HepG2 (cell line): ENCODE measurements around the gene CIB2. TPM values are rescaled to one million over a fixed set of nuclear protein-coding genes. Genes with fewer than 3 reads are reported as not detected.

Experiments used
- ARID5B ChIP-seq: IDR thresholded peaks from 2 replicates; pipeline ENCODE4 v1.4.0; 2020; ENCODE audit warnings: mild to moderate bottlenecking, missing genetic modification reagents
- CHD2 ChIP-seq: IDR thresholded peaks from 2 replicates; pipeline ENCODE4 v1.6.1; 2011; ENCODE audit warnings: low read depth, low read length, improper control_type of control experiment
- DRAP1 ChIP-seq: IDR thresholded peaks from 2 replicates; pipeline ENCODE4 v1.6.1; 2016; ENCODE audit warnings: missing genetic modification reagents, missing compliant biosample characterization
- ETV5 ChIP-seq: IDR thresholded peaks from 2 replicates; pipeline ENCODE4 v1.6.1; 2018; ENCODE audit warnings: missing biosample characterization, missing genetic modification reagents, inconsistent platforms, borderline replicate concordance
- HNRNPH1 ChIP-seq: fragments of 200-400 bp; formaldehyde crosslinking; optimal IDR thresholded peaks from 2 replicates; pipeline ENCODE3; 2017; ENCODE audit warnings: mild to moderate bottlenecking, low read depth, low read length
- HOXA9 ChIP-seq: sonication (generic); formaldehyde crosslinking; IDR thresholded peaks from 2 replicates; pipeline ENCODE4 v1.8.1; 2022; ENCODE audit warnings: missing genetic modification reagents, mild to moderate bottlenecking, moderate library complexity, borderline replicate concordance
- KLF11 ChIP-seq: IDR thresholded peaks from 2 replicates; pipeline ENCODE4 v1.6.1; 2016; ENCODE audit warnings: missing compliant biosample characterization
- MATR3 ChIP-seq: sonication (generic); formaldehyde crosslinking; IDR thresholded peaks from 2 replicates; pipeline ENCODE4 v1.4.0; 2020; ENCODE audit warnings: missing genetic modification reagents
- MEIS1 ChIP-seq: sonication (generic); formaldehyde crosslinking; IDR thresholded peaks from 2 replicates; pipeline ENCODE4 v1.9.0; 2021; ENCODE audit warnings: mild to moderate bottlenecking, missing genetic modification reagents, moderate library complexity, borderline replicate concordance
- MIER3 ChIP-seq: IDR thresholded peaks from 2 replicates; pipeline ENCODE4 v1.6.1; 2016; ENCODE audit warnings: missing compliant biosample characterization, borderline replicate concordance
- NR1H2 ChIP-seq: sonication (generic); formaldehyde crosslinking; IDR thresholded peaks from 2 replicates; pipeline ENCODE4 v1.8.1; 2022; ENCODE audit warnings: low read depth, missing genetic modification reagents, borderline replicate concordance
- RNF219 ChIP-seq: sonication (generic); formaldehyde crosslinking; IDR thresholded peaks from 2 replicates; pipeline ENCODE4 v1.5.0; 2020; ENCODE audit warnings: mild to moderate bottlenecking, missing genetic modification reagents
- RXRA ChIP-seq: sonication (generic); formaldehyde crosslinking; IDR thresholded peaks from 2 replicates; pipeline ENCODE4 v1.5.1; 2020; ENCODE audit warnings: missing genetic modification reagents
- SUZ12 ChIP-seq: fragments of 150-350 bp; IDR thresholded peaks from 2 replicates; pipeline ENCODE4 v1.6.1; 2014; ENCODE audit warnings: low read depth, low read length
- ZBTB1 ChIP-seq: sonication (generic); formaldehyde crosslinking; IDR thresholded peaks from 2 replicates; pipeline ENCODE4 v1.4.0; 2020; ENCODE audit warnings: missing genetic modification reagents, borderline replicate concordance
- ZNF101 ChIP-seq: sonication (generic); formaldehyde crosslinking; IDR thresholded peaks from 2 replicates; pipeline ENCODE4 v1.4.0; 2020; ENCODE audit warnings: mild to moderate bottlenecking, low read depth, missing genetic modification reagents, borderline replicate concordance
- ZNF30 ChIP-seq: sonication (generic); formaldehyde crosslinking; IDR thresholded peaks from 2 replicates; pipeline ENCODE4 v1.5.0; 2020; ENCODE audit warnings: mild to moderate bottlenecking, missing genetic modification reagents
- ZNF513 ChIP-seq: sonication (generic); formaldehyde crosslinking; conservative IDR thresholded peaks from 2 replicates; pipeline ENCODE4 v1.5.0; 2020; ENCODE audit warnings: missing genetic modification reagents
- ZNF567 ChIP-seq: sonication (generic); formaldehyde crosslinking; IDR thresholded peaks from 2 replicates; pipeline ENCODE4 v1.8.1; 2023; ENCODE audit warnings: mild to moderate bottlenecking, missing genetic modification reagents, borderline replicate concordance
- ZNF589 ChIP-seq: sonication (generic); formaldehyde crosslinking; conservative IDR thresholded peaks from 2 replicates; pipeline ENCODE4 v1.8.0; 2022; ENCODE audit warnings: mild to moderate bottlenecking, moderate library complexity, missing genetic modification reagents
- ZNF784 ChIP-seq: sonication (generic); formaldehyde crosslinking; IDR thresholded peaks from 2 replicates; pipeline ENCODE4 v1.5.1; 2020; ENCODE audit warnings: missing genetic modification reagents, mild to moderate bottlenecking, borderline replicate concordance
- polyA plus RNA-seq, 8 experiments: library from polyadenylated mRNA; depleted of rRNA in 3 of 8; stranded (reverse) in 7 of 8; unstranded in 1 of 8; fragments of >200 nt; fragmentation: Illumina TruSeq in 4 of 8; extraction: Trizol in 4 of 8; gene quantifications; 2 replicates each; pipeline versions ENCODE4 v1.2.1 to v1.2.3, GENCODE V29; 2011 to 2016; ENCODE audit warnings: low read depth in 4 of 8, missing spikeins in 1 of 8, mixed read lengths in 1 of 8; ENCODE audit not compliant: insufficient read depth in 1 of 8
- total RNA-seq, 5 experiments: library from RNA; depleted of rRNA; stranded (reverse); fragments of >200 nt; fragmentation: Illumina TruSeq; extraction: Trizol; gene quantifications; 2 replicates each; pipeline ENCODE4 v1.2.3, GENCODE V29; 2016; ENCODE audit warnings: low read depth in 1 of 5

CIB2 gene
- total and polyA plus RNA-seq, 2 of the 13 experiments (the other 11 are each of a cell fraction or from before 2014, with no cell fraction given): 1.4 to 1.5 TPM

- TF ChIP-seq ZNF784: no peak
- peak; percentile 45; the same call in 1 of the 2 replicates for TF ChIP-seq ARID5B (CRISPR knock-in tag)
- no peak for TF ChIP-seq NR1H2
- TF ChIP-seq KLF11 (CRISPR knock-in tag): no peak
- no peak for TF ChIP-seq MEIS1 (CRISPR knock-in tag)
- TF ChIP-seq RNF219: no peak
- TF ChIP-seq CHD2: no peak
- no peak for TF ChIP-seq MIER3 (CRISPR knock-in tag)
- no peak for TF ChIP-seq HNRNPH1
- no peak for TF ChIP-seq ZNF589 (CRISPR knock-in tag)
- TF ChIP-seq SUZ12: no peak
- TF ChIP-seq DRAP1 (CRISPR knock-in tag): no peak
- TF ChIP-seq ZNF101 (CRISPR knock-in tag): no peak
- TF ChIP-seq HOXA9 (CRISPR knock-in tag): no peak
- TF ChIP-seq ZNF567: no peak
- TF ChIP-seq ZNF30 (CRISPR knock-in tag): no peak
- no peak for TF ChIP-seq ETV5 (CRISPR knock-in tag)
- no peak for TF ChIP-seq ZBTB1 (CRISPR knock-in tag)
- no peak for TF ChIP-seq ZNF513 (CRISPR knock-in tag)
- peak; percentile 35; the same call in 1 of the 2 replicates for TF ChIP-seq RXRA (CRISPR knock-in tag)
- TF ChIP-seq MATR3 (CRISPR knock-in tag): no peak
Measured at GRCh38 chr15:78055919-78056713, 75.1 kb downstream of the CIB2 start (continued).
